GM12878 (cell line): ENCODE data around the gene SEPHS2. TPM values are rescaled to one million over a fixed set of nuclear protein-coding genes. Genes with fewer than 3 reads are reported as not detected.

ENCODE experiments used
- ATAC-seq: fragments of 200-7000 bp; cut with Tn5 transposase; 3 replicates; pipeline ENCODE4 v1.9.1; 2020; ENCODE audit warnings: mild to moderate bottlenecking, moderate library complexity
- BruUV-seq: library from RNA; stranded (reverse); fragments of 400-500 nt; replicated peaks from 2 replicates; lab custom pipeline; 2021; lab: Mats Ljungman, UMichigan
- CTCF ChIA-PET: fragments of 300-600 bp; sonication (Branson Sonifier 250); formaldehyde crosslinking; extraction: SDS; loops from one replicate; lab custom pipeline; 2021; ENCODE audit warnings: inconsistent platforms; lab: Yijun Ruan, JAX
- POLR2A ChIA-PET: fragments of 350-600 bp; formaldehyde crosslinking; extraction: SDS; loops from one replicate; lab custom pipeline; 2021; ENCODE audit warnings: inconsistent platforms; lab: Charles Lee
- RAD21 ChIA-PET: fragments of 300-600 bp; sonication (Branson Sonifier 250); formaldehyde crosslinking; loops from one replicate; lab custom pipeline; 2023; ENCODE audit warnings: antibody characterized with exemption; ENCODE audit not compliant: unreplicated experiment; lab: Charles Lee
- SMC1A ChIA-PET: fragments of 300-600 bp; sonication (Branson Sonifier 250); formaldehyde crosslinking; loops from one replicate; lab custom pipeline; 2023; ENCODE audit not compliant: unreplicated experiment, uncharacterized antibody; lab: Charles Lee
- DNase-seq: peaks from one replicate; pipeline ENCODE4 v3.0.0-alpha.2; 2011; ENCODE audit warnings: low read depth, low spot score
- FAIRE-seq: peaks from 3 replicates; lab custom pipeline; 2011; peaks lifted over from hg19 to GRCh38; lab: Jason Lieb, UNC
- H2AFZ ChIP-seq: 2 replicates; pipeline ENCODE4 v1.6.0; 2011; ENCODE audit warnings: low read depth, low read length, control low read depth; ENCODE audit not compliant: control insufficient read depth
- H3K27ac ChIP-seq: 2 replicates; pipeline ENCODE4 v1.5.1; 2011; ENCODE audit warnings: control low read depth; ENCODE audit not compliant: control insufficient read depth, insufficient read depth
- H3K27me3 ChIP-seq, 2 experiments: replicated peaks in 1 of 2; 2 replicates each; pipeline versions ENCODE4 v1.6.0 to v1.6.1; 2011; ENCODE audit warnings: low read length in 1 of 2; ENCODE audit not compliant: control insufficient read depth in 2 of 2, insufficient read depth in 2 of 2
- H3K36me3 ChIP-seq, 2 experiments: 2 replicates each; pipeline ENCODE4 v1.5.1; 2011; ENCODE audit warnings: low read length in 1 of 2; ENCODE audit not compliant: control insufficient read depth in 2 of 2, insufficient read depth in 2 of 2
- H3K4me1 ChIP-seq: 2 replicates; pipeline ENCODE4 v1.6.1; 2011; ENCODE audit warnings: mild to moderate bottlenecking, low read length, moderate library complexity, mixed read lengths; ENCODE audit not compliant: control insufficient read depth, insufficient read depth
- H3K4me2 ChIP-seq: 2 replicates; pipeline ENCODE4 v1.6.0; 2011; ENCODE audit warnings: control low read depth; ENCODE audit not compliant: control insufficient read depth, insufficient read depth
- H3K4me3 ChIP-seq: fragments of 200-600 bp; sonication (generic); 2 replicates; pipeline ENCODE4 v1.5.1; 2016
- H3K79me2 ChIP-seq: 2 replicates; pipeline ENCODE4 v1.6.0; 2011; ENCODE audit warnings: low read length; ENCODE audit not compliant: control insufficient read depth, insufficient read depth
- H3K9ac ChIP-seq: 2 replicates; pipeline ENCODE4 v1.8.0; 2011; ENCODE audit warnings: low read length, control low read depth, mixed read lengths; ENCODE audit not compliant: control insufficient read depth, insufficient read depth
- H3K9me3 ChIP-seq: replicated peaks from 3 replicates; pipeline ENCODE4 v1.5.1; 2011; ENCODE audit warnings: mild to moderate bottlenecking, low read length; ENCODE audit not compliant: control insufficient read depth, insufficient read depth
- H4K20me1 ChIP-seq: 2 replicates; pipeline ENCODE4 v1.6.0; 2011; ENCODE audit not compliant: control insufficient read depth, insufficient read depth
- ATF2 ChIP-seq: IDR thresholded peaks from 2 replicates; pipeline ENCODE4 v1.6.1; 2012; ENCODE audit warnings: low read length, inconsistent platforms
- EED ChIP-seq: sonication (generic); IDR thresholded peaks from 2 replicates; pipeline ENCODE4 v1.6.1; 2016; ENCODE audit warnings: antibody characterized with exemption, low read depth
- IKZF1 ChIP-seq: fragments of 450-650 bp; conservative IDR thresholded peaks from 2 replicates; pipeline ENCODE4 v1.6.1; 2017; ENCODE audit warnings: antibody characterized with exemption, mild to moderate bottlenecking
- STAT1 ChIP-seq: fragments of 450-650 bp; conservative IDR thresholded peaks from 2 replicates; pipeline ENCODE4 v1.6.1; 2014; ENCODE audit warnings: antibody characterized with exemption, mild to moderate bottlenecking
- WGBS: methylation state at CpG from one replicate; pipeline ENCODE4 v1.1.6; 2016; ENCODE audit warnings: low lambda C conversion rate; ENCODE audit not compliant: insufficient replicate concordance, insufficient coverage; ENCODE audit errors: missing lambda C conversion rate; 5-methylcytosine and 5-hydroxymethylcytosine counted together
- in situ Hi-C: fragments of 300-500 bp; cut with MboI; formaldehyde crosslinking; loops from 9 replicates; pipeline ENCODE4 v1.14.3; 2018; ENCODE audit warnings: mixed read lengths
- intact Hi-C: fragments of 100-400 bp; cut with micrococcal nuclease; formaldehyde crosslinking; loops from one replicate; pipeline ENCODE4 v1.14.2; 2022; ENCODE audit not compliant: unreplicated experiment
- polyA plus RNA-seq, 11 experiments: library from polyadenylated mRNA; depleted of rRNA in 4 of 11; unstranded in 6 of 11; stranded (reverse) in 5 of 11; fragments of >200 nt; fragmentation: Nextera tagmentation in 4 of 11; fragmentation: Illumina TruSeq in 1 of 11; extraction: Ambion mirVana in 4 of 11; extraction: Trizol in 1 of 11; gene quantifications; 1 replicate in 1 of 11; 2 replicates in 10 of 11; pipeline versions ENCODE4 v1.2.1 to v1.2.3, GENCODE V29; 2011 to 2016; ENCODE audit warnings: inconsistent platforms in 2 of 11, missing spikeins in 2 of 11, low read depth in 1 of 11
- total RNA-seq, 4 experiments: library from RNA; depleted of rRNA in 3 of 4; stranded (reverse); fragments of >200 nt in 3 of 4; fragmentation: Illumina TruSeq in 1 of 4; extraction: Trizol in 1 of 4; gene quantifications; 2 replicates each; pipeline versions ENCODE4 v1.2.1 to v1.2.3, GENCODE V29; 2013 to 2021

SEPHS2 gene
- total and polyA plus RNA-seq, 10 of the 15 experiments (the other 5 are each of a cell fraction or from before 2014, with no cell fraction given), result 21.6 to 99.8 (median 72.9) TPM

- ChIA-PET SMC1A (interaction anchor here (0.8 to 19.4 kb wide), 11 partner anchors 10 to 71 kb away, joined by 3 to 431 read pairs (median 3); partner anchors contain the start of genes DCTPP1, ITGAL and SEPHS2), CTCF (interaction anchor here (1.4 to 7.8 kb wide), 12 partner anchors 9 to 141 kb away, joined by 3 to 125 read pairs (median 8); partner anchors contain the start of genes DCTPP1, ITGAL, SEPHS2 and ZNF747), RAD21 (interaction anchor here (0.6 to 8.5 kb wide), 13 partner anchors 8 to 426 kb away, joined by 3 to 307 read pairs (median 5); partner anchors contain the start of genes DCTPP1, ITGAL, TBC1D10B and ZNF747), POLR2A (interaction anchor here (0.6 to 10.6 kb wide), 11 partner anchors 10 to 111 kb away, joined by 3 to 367 read pairs (median 9); partner anchors contain the start of genes DCTPP1, ITGAL, SEPHS2 and ZNF747)
- intact Hi-C loops, result no loop called here
- peak overlapping the region; percentile 30; the same call in 1 of the 2 replicates for H2AFZ ChIP-seq
- no TSS peak for BruUV-seq
- peak overlapping the region; percentile 49 for H3K4me2 ChIP-seq
- no peak for DNase-seq
- H3K36me3 ChIP-seq, result no peaks in the 10 kb centered on the region
- no peak for FAIRE-seq
- no peak overlapping the region for H3K9ac ChIP-seq
- H3K9me3 ChIP-seq, result no peaks in the 10 kb centered on the region
- H3K79me2 ChIP-seq, result no peaks in the 10 kb centered on the region
- H3K27ac ChIP-seq, result peak overlapping the region; percentile 89
- in situ Hi-C loops, result loop anchor here (25.0 kb wide), 1 partner anchor 1430 kb away; no protein-coding TSS in a partner anchor
- no peaks in the 10 kb centered on the region for H4K20me1 ChIP-seq
- 100% methylated on average over 1 of the region's 1 CpG for WGBS
- H3K4me3 ChIP-seq, result peak overlapping the region; percentile 44; the same call in 1 of the 2 replicates
- H3K4me1 ChIP-seq, result peaks cover 53% of the 10 kb centered on the region
- H3K27me3 ChIP-seq, result no peaks in the 10 kb centered on the region
- 0 out of 2 replicates have a peak, but pooled peaks have one; percentile 23 for TF ChIP-seq EED
- TF ChIP-seq IKZF1, result 0 out of 2 replicates have a peak, but pooled peaks have one; percentile 27
- TF ChIP-seq ATF2, result no peak
- no peak for TF ChIP-seq STAT1
- TF ChIP-seq, all 136 proteins: peak for 2
- ATAC-seq, result peak; percentile 2; the same call in 2 of the 3 replicates
Measured at GRCh38 chr16:30457256-30457655, 11.6 kb upstream of the SEPHS2 start.
